ENCODE data around the gene HMCES.

- no peak for TF ChIP-seq EP300 (IDR thresholded peaks at IDR 0.05)
- no peak for TF ChIP-seq POLR2AphosphoS5 (IDR thresholded peaks at IDR 0.05)
- no peak for TF ChIP-seq CTCF (IDR thresholded peaks at IDR 0.05)
Observed at GRCh38 chr3:129321887-129322286, 43.2 kb downstream of the HMCES start.
